ENCODE measurements around the gene PTPRN2. TPM values are rescaled to one million over a fixed set of nuclear protein-coding genes. Genes with fewer than 3 reads are reported as not detected.

Gene PTPRN2
- total RNA-seq, 1 experiment from 2014 or later: 0.11 TPM

DNA sequence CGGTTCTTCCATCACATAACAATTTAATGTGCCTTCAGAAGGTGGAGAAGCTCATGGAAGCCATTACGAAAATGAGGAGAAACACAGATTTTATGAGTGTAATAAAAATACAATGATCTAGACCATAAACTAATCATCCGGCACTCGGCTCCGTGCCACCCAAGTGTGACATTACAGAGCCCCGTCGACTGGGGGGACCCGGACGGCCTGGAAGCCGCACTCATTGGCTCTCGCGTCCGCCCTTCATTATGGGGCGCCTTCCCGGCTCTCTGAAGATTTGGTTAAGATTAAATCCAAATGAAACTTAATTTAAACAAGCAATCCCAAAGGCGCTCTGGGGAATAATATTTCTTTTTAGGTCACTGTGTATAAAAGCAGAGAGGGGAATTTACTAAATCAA is 1008.2 kb downstream of the PTPRN2 start:
- H3K4me1 ChIP-seq (ENCODE audit: insufficient read depth, low read length, poor library complexity, severe bottlenecking): peaks cover 10% of the 10 kb centered on the region
- no peak overlapping the region for H3K27ac ChIP-seq (ENCODE audit: low read depth, low read length, poor library complexity, severe bottlenecking)
- intact Hi-C loops (cut with micrococcal nuclease; ENCODE audit: unreplicated experiment): no loop called here
- ChIA-PET POLR2A (ENCODE audit: low non-redundant PET) (no interaction called here), CTCF (no interaction called here)
- TF ChIP-seq EZH2 (IDR thresholded peaks at IDR 0.05; ENCODE audit: borderline replicate concordance, low read depth, low read length, poor library complexity, severe bottlenecking) (no peak), CTCF (conservative IDR thresholded peaks at IDR 0.05; ENCODE audit: low read depth, low read length) (no peak)
- no TSS peak for BruUV-seq (replicated peaks)
- H3K36me3 ChIP-seq (ENCODE audit: insufficient read depth, low read length, poor library complexity, severe bottlenecking): no peaks in the 10 kb centered on the region
- no peaks in the 10 kb centered on the region for H3K9me3 ChIP-seq (ENCODE audit: low read depth, low read length, poor library complexity, severe bottlenecking)
- no peak for DNase-seq (ENCODE audit: low spot score)
- H3K4me3 ChIP-seq (ENCODE audit: low read depth, low read length, poor library complexity, severe bottlenecking): no peak overlapping the region
- H3K27me3 ChIP-seq (replicated peaks; ENCODE audit: insufficient read depth, low read depth, low read length, poor library complexity): peaks cover 19% of the 10 kb centered on the region

- Histone ChIP-seq H3K4me1 (ENCODE audit: insufficient read depth, low read length, poor library complexity, severe bottlenecking) (peaks cover 11% of the 10 kb centered on the region), H3K27me3 (replicated peaks; ENCODE audit: insufficient read depth, low read depth, low read length, poor library complexity) (peaks cover 13% of the 10 kb centered on the region), H3K4me3 (ENCODE audit: low read depth, low read length, poor library complexity, severe bottlenecking) (no peak overlapping the region), H3K27ac (ENCODE audit: low read depth, low read length, poor library complexity, severe bottlenecking) (no peak overlapping the region), H3K9me3 (ENCODE audit: low read depth, low read length, poor library complexity, severe bottlenecking) (no peaks in the 10 kb centered on the region), H3K36me3 (ENCODE audit: insufficient read depth, low read length, poor library complexity, severe bottlenecking) (no peaks in the 10 kb centered on the region)
- DNase-seq (ENCODE audit: low spot score): no peak
- BruUV-seq (replicated peaks): no TSS peak
- ChIA-PET POLR2A (ENCODE audit: low non-redundant PET) (no interaction called here), CTCF (no interaction called here)
- intact Hi-C loops (cut with micrococcal nuclease; ENCODE audit: unreplicated experiment): no loop called here
- TF ChIP-seq CTCF (conservative IDR thresholded peaks at IDR 0.05; ENCODE audit: low read depth, low read length) (no peak), EZH2 (IDR thresholded peaks at IDR 0.05; ENCODE audit: borderline replicate concordance, low read depth, low read length, poor library complexity, severe bottlenecking) (no peak)
These were observed 1009.8 kb downstream of the PTPRN2 start for GRCh38 chr7:157577796-157578339.

GRCh38 chr7:157577061-157577460 is 1010.6 kb downstream of the PTPRN2 start:
- Histone ChIP-seq H3K4me3 (ENCODE audit: low read depth, low read length, poor library complexity, severe bottlenecking) (no peak overlapping the region), H3K27ac (ENCODE audit: low read depth, low read length, poor library complexity, severe bottlenecking) (no peak overlapping the region), H3K4me1 (ENCODE audit: insufficient read depth, low read length, poor library complexity, severe bottlenecking) (peaks cover 11% of the 10 kb centered on the region), H3K9me3 (ENCODE audit: low read depth, low read length, poor library complexity, severe bottlenecking) (no peaks in the 10 kb centered on the region), H3K27me3 (replicated peaks; ENCODE audit: insufficient read depth, low read depth, low read length, poor library complexity) (peaks cover 13% of the 10 kb centered on the region), H3K36me3 (ENCODE audit: insufficient read depth, low read length, poor library complexity, severe bottlenecking) (no peaks in the 10 kb centered on the region)
- ChIA-PET CTCF (no interaction called here), POLR2A (ENCODE audit: low non-redundant PET) (no interaction called here)
- no TSS peak for BruUV-seq (replicated peaks)
- no peak for TF ChIP-seq EZH2 (IDR thresholded peaks at IDR 0.05; ENCODE audit: borderline replicate concordance, low read depth, low read length, poor library complexity, severe bottlenecking)
- TF ChIP-seq CTCF (conservative IDR thresholded peaks at IDR 0.05; ENCODE audit: low read depth, low read length): no peak
- DNase-seq (ENCODE audit: low spot score): no peak
- intact Hi-C loops (cut with micrococcal nuclease; ENCODE audit: unreplicated experiment): no loop called here

Measured in A673 (cell line).